ENCODE results near the gene HERC3. TPM values are rescaled to one million over a fixed set of nuclear protein-coding genes. Genes with fewer than 3 reads are reported as not detected.
A peak's percentile ranks its signal among the peaks of the same experiment; 100 is the strongest.

Gene HERC3
- total RNA-seq, 1 experiment from 2014 or later = 10.5 TPM

DNA sequence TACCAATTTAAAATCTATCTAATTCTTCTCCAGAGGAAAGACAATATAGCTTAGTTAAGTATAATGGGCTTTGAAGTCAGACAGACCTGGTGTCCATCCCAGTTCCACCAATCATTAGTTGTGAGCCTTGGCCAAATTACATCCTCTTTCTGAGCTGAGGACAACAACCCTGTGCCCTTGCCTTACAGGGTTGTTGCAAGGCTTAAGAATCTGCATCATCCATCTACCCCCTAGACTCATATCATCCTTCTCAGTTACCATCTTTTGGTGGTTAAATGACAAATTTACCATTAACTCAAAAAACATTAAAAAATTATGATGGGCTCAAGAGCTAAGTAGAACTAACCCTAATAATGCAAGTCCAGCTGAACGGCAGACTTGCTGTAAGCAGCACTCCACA lies 53.7 kb downstream of the HERC3 start:
- ChIA-PET CTCF (no interaction called here), POLR2A (no interaction called here)
- no TSS peak for BruUV-seq (replicated peaks)
- H3K36me3 Mint-ChIP-seq (ENCODE audit: insufficient read depth, unreplicated experiment) = no peaks in the 10 kb centered on the region
- peaks cover 11% of the 10 kb centered on the region for H3K9me3 Mint-ChIP-seq (ENCODE audit: unreplicated experiment)
- peak overlapping the region; percentile 42 for H3K27ac Mint-ChIP-seq (ENCODE audit: unreplicated experiment)
- H3K4me3 Mint-ChIP-seq (ENCODE audit: unreplicated experiment) = no peak overlapping the region
- Histone ChIP-seq H3K9me3 (no peaks in the 10 kb centered on the region), H3K4me1 (peaks cover 26% of the 10 kb centered on the region), H3K4me3 (ENCODE audit: low read depth, low read length) (no peak overlapping the region), H3K27me3 (replicated peaks; ENCODE audit: control insufficient read depth, insufficient read depth, low read length) (no peaks in the 10 kb centered on the region), H3K36me3 (ENCODE audit: control insufficient read depth, insufficient read depth, low read length) (no peaks in the 10 kb centered on the region)
- peaks cover 26% of the 10 kb centered on the region for H3K4me1 Mint-ChIP-seq (ENCODE audit: low read depth, unreplicated experiment)
- intact Hi-C loops (cut with micrococcal nuclease; ENCODE audit: unreplicated experiment) = no loop called here
- TF ChIP-seq, protein P1, sequence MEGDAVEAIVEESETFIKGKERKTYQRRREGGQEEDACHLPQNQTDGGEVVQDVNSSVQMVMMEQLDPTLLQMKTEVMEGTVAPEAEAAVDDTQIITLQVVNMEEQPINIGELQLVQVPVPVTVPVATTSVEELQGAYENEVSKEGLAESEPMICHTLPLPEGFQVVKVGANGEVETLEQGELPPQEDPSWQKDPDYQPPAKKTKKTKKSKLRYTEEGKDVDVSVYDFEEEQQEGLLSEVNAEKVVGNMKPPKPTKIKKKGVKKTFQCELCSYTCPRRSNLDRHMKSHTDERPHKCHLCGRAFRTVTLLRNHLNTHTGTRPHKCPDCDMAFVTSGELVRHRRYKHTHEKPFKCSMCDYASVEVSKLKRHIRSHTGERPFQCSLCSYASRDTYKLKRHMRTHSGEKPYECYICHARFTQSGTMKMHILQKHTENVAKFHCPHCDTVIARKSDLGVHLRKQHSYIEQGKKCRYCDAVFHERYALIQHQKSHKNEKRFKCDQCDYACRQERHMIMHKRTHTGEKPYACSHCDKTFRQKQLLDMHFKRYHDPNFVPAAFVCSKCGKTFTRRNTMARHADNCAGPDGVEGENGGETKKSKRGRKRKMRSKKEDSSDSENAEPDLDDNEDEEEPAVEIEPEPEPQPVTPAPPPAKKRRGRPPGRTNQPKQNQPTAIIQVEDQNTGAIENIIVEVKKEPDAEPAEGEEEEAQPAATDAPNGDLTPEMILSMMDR (IDR thresholded peaks at IDR 0.05; ENCODE audit: insufficient read depth in 1 of 2, low read depth in 1 of 2, low read length in 1 of 2, severe bottlenecking in 1 of 2, unreplicated experiment in 1 of 2) = no peak
- H3K27me3 Mint-ChIP-seq (ENCODE audit: insufficient read depth, unreplicated experiment) = no peaks in the 10 kb centered on the region
- DNase-seq = no peak

DNA sequence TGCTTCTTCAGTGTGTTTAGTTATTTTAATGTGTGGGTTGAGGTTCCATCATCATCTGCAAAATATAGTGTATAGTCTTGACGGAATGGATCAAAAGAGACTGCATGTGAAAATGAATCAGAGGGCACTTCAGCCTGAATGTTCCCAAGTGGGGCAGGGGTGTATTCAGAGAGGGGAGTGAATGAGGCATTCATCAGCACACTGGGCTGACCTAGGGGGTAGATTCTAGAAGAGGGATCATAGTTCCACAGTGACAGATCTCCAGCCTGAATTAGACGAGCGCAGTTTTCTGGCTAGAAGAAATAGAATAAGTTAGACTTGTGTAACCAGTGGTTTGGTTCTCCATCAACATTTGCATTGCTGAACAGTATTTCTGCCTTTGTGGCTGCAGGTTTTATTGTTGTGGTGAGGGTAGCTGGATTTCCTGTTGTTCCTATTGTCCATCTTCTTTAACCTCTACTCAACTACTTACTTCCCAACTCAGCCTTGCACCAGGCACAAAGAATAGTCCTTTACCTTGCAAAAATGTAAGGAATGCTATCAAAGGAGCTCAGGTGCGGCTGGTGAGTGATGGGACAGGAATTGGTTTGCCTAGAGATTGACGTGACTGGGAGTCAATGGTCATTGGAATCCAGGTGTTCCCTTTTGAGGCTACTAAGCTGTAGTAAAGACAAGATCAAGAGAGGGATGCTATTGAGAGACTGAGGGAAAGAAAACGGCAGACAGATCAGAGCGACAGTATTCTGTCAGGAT lies 54.4 kb downstream of the HERC3 start:
- no peaks in the 10 kb centered on the region for H3K36me3 ChIP-seq (ENCODE audit: control insufficient read depth, insufficient read depth, low read length)
- no TSS peak for BruUV-seq (replicated peaks)
- H3K4me1 ChIP-seq = peaks cover 26% of the 10 kb centered on the region
- H3K4me1 Mint-ChIP-seq (ENCODE audit: low read depth, unreplicated experiment) = peaks cover 26% of the 10 kb centered on the region
- POLR2A ChIA-PET = interaction anchor here (0.6 kb wide), 1 partner anchor 13 kb away, joined by 4 read pairs; no protein-coding TSS in a partner anchor
- H3K9me3 Mint-ChIP-seq (ENCODE audit: unreplicated experiment) = peaks cover 11% of the 10 kb centered on the region
- no peaks in the 10 kb centered on the region for H3K27me3 Mint-ChIP-seq (ENCODE audit: insufficient read depth, unreplicated experiment)
- TF ChIP-seq, protein P1 (IDR thresholded peaks at IDR 0.05; ENCODE audit: insufficient read depth in 1 of 2, low read depth in 1 of 2, low read length in 1 of 2, severe bottlenecking in 1 of 2, unreplicated experiment in 1 of 2) = no peak
- H3K27ac Mint-ChIP-seq (ENCODE audit: unreplicated experiment) = peak overlapping the region; percentile 42
- H3K4me3 ChIP-seq (ENCODE audit: low read depth, low read length) = no peak overlapping the region
- peak; percentile 56 to 63 for DNase-seq
- H3K9me3 ChIP-seq = no peaks in the 10 kb centered on the region
- no peaks in the 10 kb centered on the region for H3K36me3 Mint-ChIP-seq (ENCODE audit: insufficient read depth, unreplicated experiment)
- CTCF ChIA-PET = interaction anchor here (0.6 to 1.1 kb wide), 6 partner anchors 11 to 613 kb away, joined by 3 to 9 read pairs (median 4); no protein-coding TSS in a partner anchor
- peak overlapping the region; percentile 6 for H3K4me3 Mint-ChIP-seq (ENCODE audit: unreplicated experiment)
- intact Hi-C loops (cut with micrococcal nuclease; ENCODE audit: unreplicated experiment) = loop anchor here (1.0 kb wide), 2 partner anchors 13 to 54 kb away; partner anchors contain the start of gene HERC3
- H3K27me3 ChIP-seq (replicated peaks; ENCODE audit: control insufficient read depth, insufficient read depth, low read length) = no peaks in the 10 kb centered on the region

DNA sequence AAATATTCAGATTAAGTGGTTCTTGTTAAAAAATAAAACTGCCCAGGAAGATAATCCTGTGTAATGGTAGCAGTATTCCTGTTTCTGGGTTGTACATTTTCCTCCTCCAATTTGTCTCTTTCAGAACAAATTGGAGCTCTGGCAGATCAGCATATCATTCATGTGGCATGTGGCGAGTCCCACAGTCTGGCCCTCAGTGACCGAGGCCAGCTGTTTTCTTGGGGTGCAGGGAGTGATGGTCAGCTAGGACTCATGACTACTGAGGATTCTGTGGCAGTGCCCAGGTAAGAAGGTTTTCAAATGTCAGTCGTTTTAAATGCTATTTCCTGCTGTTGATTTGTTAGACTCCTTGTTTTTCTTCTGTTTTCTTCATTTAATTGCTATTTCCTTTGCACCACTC lies 57.4 kb downstream of the HERC3 start:
- ChIA-PET CTCF (interaction anchor here (3.4 kb wide), 1 partner anchor 9 kb away, joined by 11 read pairs; no protein-coding TSS in a partner anchor), POLR2A (no interaction called here)
- Histone ChIP-seq H3K9me3 (no peaks in the 10 kb centered on the region), H3K4me1 (peaks cover 26% of the 10 kb centered on the region), H3K4me3 (ENCODE audit: low read depth, low read length) (no peak overlapping the region), H3K27me3 (replicated peaks; ENCODE audit: control insufficient read depth, insufficient read depth, low read length) (no peaks in the 10 kb centered on the region), H3K36me3 (ENCODE audit: control insufficient read depth, insufficient read depth, low read length) (no peaks in the 10 kb centered on the region)
- H3K9me3 Mint-ChIP-seq (ENCODE audit: unreplicated experiment) = peaks cover 7% of the 10 kb centered on the region
- TF ChIP-seq, protein P1 (IDR thresholded peaks at IDR 0.05; ENCODE audit: insufficient read depth in 1 of 2, low read depth in 1 of 2, low read length in 1 of 2, severe bottlenecking in 1 of 2, unreplicated experiment in 1 of 2) = no peak
- intact Hi-C loops (cut with micrococcal nuclease; ENCODE audit: unreplicated experiment) = no loop called here
- no peak overlapping the region for H3K27ac Mint-ChIP-seq (ENCODE audit: unreplicated experiment)
- no peaks in the 10 kb centered on the region for H3K36me3 Mint-ChIP-seq (ENCODE audit: insufficient read depth, unreplicated experiment)
- DNase-seq = no peak
- BruUV-seq (replicated peaks) = no TSS peak
- no peak overlapping the region for H3K4me3 Mint-ChIP-seq (ENCODE audit: unreplicated experiment)
- H3K27me3 Mint-ChIP-seq (ENCODE audit: insufficient read depth, unreplicated experiment) = no peaks in the 10 kb centered on the region
- H3K4me1 Mint-ChIP-seq (ENCODE audit: low read depth, unreplicated experiment) = peaks cover 26% of the 10 kb centered on the region

Data from Caco-2 (cell line).